Loucy (cell line): Measurements from ENCODE around the gene MPP3.

ENCODE experiments used
- H2AFZ ChIP-seq: fragments of 200-600 bp; sonication (generic); 2 replicates; pipeline ENCODE4 v1.6.0; 2016; ENCODE audit warnings: antibody characterized with exemption, mild to moderate bottlenecking, low read length, moderate library complexity
- H3F3A ChIP-seq: fragments of 200-600 bp; 2 replicates; pipeline ENCODE4 v1.6.0; 2016; ENCODE audit warnings: antibody characterized with exemption, low read depth, mild to moderate bottlenecking
- H3K27me3 ChIP-seq: fragments of 200-600 bp; sonication (generic); 2 replicates; pipeline ENCODE4 v1.6.1; 2014; ENCODE audit warnings: low read length, mild to moderate bottlenecking; ENCODE audit not compliant: insufficient read depth, poor library complexity, severe bottlenecking
- H3K36me3 ChIP-seq: fragments of 200-600 bp; sonication (generic); 2 replicates; pipeline ENCODE4 v1.6.1; 2016; ENCODE audit warnings: low read length; ENCODE audit not compliant: insufficient read depth
- H3K4me1 ChIP-seq: fragments of 200-600 bp; sonication (generic); 2 replicates; pipeline ENCODE4 v1.5.1; 2014; ENCODE audit warnings: low read length, mild to moderate bottlenecking; ENCODE audit not compliant: insufficient read depth, poor library complexity, severe bottlenecking
- H3K4me2 ChIP-seq: fragments of 200-600 bp; sonication (generic); 2 replicates; pipeline ENCODE4 v1.6.0; 2014; ENCODE audit warnings: antibody characterized with exemption, low read length, low read depth, mild to moderate bottlenecking; ENCODE audit not compliant: poor library complexity, severe bottlenecking
- H3K4me3 ChIP-seq: fragments of 200-600 bp; sonication (generic); 2 replicates; pipeline ENCODE4 v1.5.1; 2014; ENCODE audit warnings: low read length, mild to moderate bottlenecking, mixed read lengths; ENCODE audit not compliant: poor library complexity, severe bottlenecking
- H3K79me2 ChIP-seq: fragments of 200-600 bp; sonication (generic); 2 replicates; pipeline ENCODE4 v1.6.1; 2014; ENCODE audit warnings: low read length; ENCODE audit not compliant: insufficient read depth
- H3K9ac ChIP-seq: fragments of 200-600 bp; sonication (generic); 2 replicates; pipeline ENCODE4 v1.6.0; 2014; ENCODE audit warnings: mild to moderate bottlenecking, low read depth, low read length, moderate library complexity; ENCODE audit not compliant: poor library complexity, severe bottlenecking
- H3K9me2 ChIP-seq: fragments of 200-600 bp; sonication (generic); replicated peaks from 2 replicates; pipeline ENCODE4 v1.6.1; 2016; ENCODE audit warnings: low read depth, low read length, mixed read lengths
- H3K9me3 ChIP-seq: fragments of 200-600 bp; sonication (generic); 2 replicates; pipeline ENCODE4 v1.6.1; 2014; ENCODE audit warnings: mild to moderate bottlenecking, antibody characterized with exemption, low read length, low read depth; ENCODE audit not compliant: insufficient read depth
- H4K20me1 ChIP-seq: fragments of 200-600 bp; sonication (generic); 2 replicates; pipeline ENCODE4 v1.6.0; 2014; ENCODE audit warnings: antibody characterized with exemption, low read length, mild to moderate bottlenecking; ENCODE audit not compliant: insufficient read depth, poor library complexity, severe bottlenecking
- CTCF ChIP-seq: fragments of 200-600 bp; sonication (generic); conservative IDR thresholded peaks from 2 replicates; pipeline ENCODE4 v1.5.1; 2014; ENCODE audit warnings: mild to moderate bottlenecking, antibody characterized with exemption, low read length
- EZH2phosphoT487 ChIP-seq: fragments of 200-600 bp; IDR thresholded peaks from 2 replicates; pipeline ENCODE4 v1.6.1; 2018; ENCODE audit warnings: antibody characterized with exemption, mild to moderate bottlenecking, moderate library complexity, borderline replicate concordance

MPP3 gene

GRCh38 chr17:43813386-43813785 lies 19.6 kb downstream of the MPP3 start:
- no peaks in the 10 kb centered on the region for H3K36me3 ChIP-seq
- no peaks in the 10 kb centered on the region for H3K4me1 ChIP-seq
- H3K4me3 ChIP-seq: no peak overlapping the region
- H3K4me2 ChIP-seq: no peak overlapping the region
- TF ChIP-seq CTCF (no peak), EZH2phosphoT487 (no peak)
- H3K79me2 ChIP-seq: no peaks in the 10 kb centered on the region
- H2AFZ ChIP-seq: no peak overlapping the region
- H3K9ac ChIP-seq: no peak overlapping the region
- no peaks in the 10 kb centered on the region for H3K27me3 ChIP-seq
- no peaks in the 10 kb centered on the region for H4K20me1 ChIP-seq
- no peaks in the 10 kb centered on the region for H3F3A ChIP-seq
- no peaks in the 10 kb centered on the region for H3K9me3 ChIP-seq
- H3K9me2 ChIP-seq: no peaks in the 10 kb centered on the region

GRCh38 chr17:43812396-43813265 lies 20.3 kb downstream of the MPP3 start:
- no peak overlapping the region for H3K4me2 ChIP-seq
- H3K27me3 ChIP-seq: no peaks in the 10 kb centered on the region
- H3K9me2 ChIP-seq: no peaks in the 10 kb centered on the region
- no peak overlapping the region for H3K4me3 ChIP-seq
- no peaks in the 10 kb centered on the region for H3K79me2 ChIP-seq
- H3K36me3 ChIP-seq: no peaks in the 10 kb centered on the region
- H3K9ac ChIP-seq: no peak overlapping the region
- no peak for TF ChIP-seq EZH2phosphoT487
- no peak for TF ChIP-seq CTCF
- no peaks in the 10 kb centered on the region for H3K4me1 ChIP-seq
- no peak overlapping the region for H2AFZ ChIP-seq
- no peaks in the 10 kb centered on the region for H4K20me1 ChIP-seq
- H3K9me3 ChIP-seq: no peaks in the 10 kb centered on the region
- H3F3A ChIP-seq: no peaks in the 10 kb centered on the region

GRCh38 chr17:43810823-43811222 lies 22.1 kb downstream of the MPP3 start:
- Histone ChIP-seq H3K9me2 (no peaks in the 10 kb centered on the region), H3K36me3 (no peaks in the 10 kb centered on the region), H3K4me1 (no peaks in the 10 kb centered on the region), H3K9ac (no peak overlapping the region), H2AFZ (no peak overlapping the region), H4K20me1 (no peaks in the 10 kb centered on the region), H3K4me2 (no peak overlapping the region), H3F3A (no peaks in the 10 kb centered on the region), H3K4me3 (no peak overlapping the region), H3K9me3 (no peaks in the 10 kb centered on the region), H3K79me2 (no peaks in the 10 kb centered on the region), H3K27me3 (no peaks in the 10 kb centered on the region)
- no peak for TF ChIP-seq EZH2phosphoT487
- no peak for TF ChIP-seq CTCF
